Hematopoietic multipotent progenitor cell treated with erythropoietin and hydrocortisone succinate and interleukin-3 and kit ligand, for 8 days (in vitro differentiated cells): ENCODE results near the gene SGK1.
"Not testable (repeated sequence)": the region's sequence is repeated elsewhere in the genome, so short reads cannot be mapped to it uniquely, and the experiment has no call there.

Experiments used
- DNase-seq: peaks from one replicate; pipeline ENCODE4 v3.0.0-alpha.2; 2015

SGK1 gene

DNA sequence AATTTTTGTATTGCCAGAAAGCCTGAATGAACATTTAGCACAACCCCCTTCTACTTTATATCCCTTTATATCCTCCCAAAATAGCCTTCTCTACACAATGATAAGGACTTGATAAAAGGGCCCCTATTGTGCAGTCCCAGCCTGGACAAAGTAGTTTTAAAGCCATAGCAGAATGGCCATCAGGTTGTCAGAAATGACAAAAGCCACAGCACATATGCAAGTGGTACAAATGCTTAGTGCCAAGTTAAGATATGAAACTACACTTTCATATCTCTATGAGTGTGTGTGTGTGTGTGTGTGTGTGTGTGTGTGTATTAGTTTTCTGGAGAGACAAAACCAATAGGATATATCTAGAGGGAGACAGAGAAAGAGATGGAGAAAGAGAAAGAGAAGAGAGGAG lies 132.6 kb downstream of the SGK1 start:
- no peak for DNase-seq

- DNase-seq, result no peak
Measured at GRCh38 chr6:134183844-134184243, 134.1 kb downstream of the SGK1 start.

DNA sequence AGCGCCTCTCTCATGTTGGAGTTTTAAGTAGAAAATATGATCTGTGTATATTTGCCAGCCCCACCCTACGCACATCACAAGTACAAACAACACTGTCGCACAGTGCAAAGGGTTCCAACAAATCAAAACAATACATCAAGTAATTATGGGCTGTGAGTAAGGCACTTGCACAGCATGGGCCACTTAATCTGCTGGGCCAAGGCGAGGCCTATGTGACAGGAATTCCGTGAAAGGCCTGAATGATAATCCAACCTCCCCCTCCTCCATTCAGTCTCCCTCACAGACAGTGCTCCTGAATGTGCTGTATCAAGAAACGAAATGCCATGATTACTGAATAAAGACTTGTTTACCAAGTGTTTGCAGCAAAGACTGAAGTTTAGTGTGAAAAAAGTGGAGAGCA lies 135.4 kb downstream of the SGK1 start:
- no peak for DNase-seq

- DNase-seq, result not testable (repeated sequence)
Measured at GRCh38 chr6:134181726-134182125, 136.2 kb downstream of the SGK1 start.

DNA sequence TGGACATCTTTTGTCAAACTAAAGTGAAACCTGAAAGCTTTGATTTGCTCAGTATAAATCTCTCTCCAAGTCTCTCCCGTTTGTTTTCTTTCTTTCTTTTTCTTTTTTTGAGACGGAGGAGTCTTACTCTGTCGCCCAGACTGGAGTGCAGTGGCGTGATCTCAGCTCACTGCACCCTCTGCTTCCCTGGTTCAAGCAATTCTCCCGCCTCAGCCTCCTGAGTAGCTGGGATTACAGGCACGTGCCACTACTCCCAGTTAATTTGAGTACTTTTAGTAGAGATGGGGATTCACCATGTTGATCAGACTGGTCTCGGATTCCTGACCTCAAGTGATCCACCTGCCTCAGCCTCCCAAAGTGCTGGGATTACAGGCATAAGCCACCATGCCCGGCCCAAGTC lies 136.7 kb downstream of the SGK1 start:
- not testable (repeated sequence) for DNase-seq

DNA sequence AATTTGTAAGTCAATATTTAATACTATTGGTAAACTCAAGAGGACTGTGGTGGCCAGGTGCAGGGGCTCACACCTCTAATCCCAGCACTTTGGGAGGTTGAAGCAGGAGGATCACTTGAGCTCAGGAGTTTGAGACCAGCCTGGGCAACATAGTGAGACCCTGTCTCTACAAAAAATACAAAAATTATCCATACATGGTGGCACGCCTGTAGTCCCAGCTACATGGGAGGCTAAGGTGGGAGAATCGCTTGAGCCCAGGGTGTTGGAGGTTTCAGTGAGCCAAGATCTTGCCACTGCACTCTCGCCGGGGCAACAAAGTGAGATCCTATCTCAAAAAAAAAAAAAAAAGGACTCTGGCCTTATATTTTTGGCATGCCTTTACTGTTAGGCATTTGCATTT lies 137.4 kb downstream of the SGK1 start:
- not testable (repeated sequence) for DNase-seq

DNA sequence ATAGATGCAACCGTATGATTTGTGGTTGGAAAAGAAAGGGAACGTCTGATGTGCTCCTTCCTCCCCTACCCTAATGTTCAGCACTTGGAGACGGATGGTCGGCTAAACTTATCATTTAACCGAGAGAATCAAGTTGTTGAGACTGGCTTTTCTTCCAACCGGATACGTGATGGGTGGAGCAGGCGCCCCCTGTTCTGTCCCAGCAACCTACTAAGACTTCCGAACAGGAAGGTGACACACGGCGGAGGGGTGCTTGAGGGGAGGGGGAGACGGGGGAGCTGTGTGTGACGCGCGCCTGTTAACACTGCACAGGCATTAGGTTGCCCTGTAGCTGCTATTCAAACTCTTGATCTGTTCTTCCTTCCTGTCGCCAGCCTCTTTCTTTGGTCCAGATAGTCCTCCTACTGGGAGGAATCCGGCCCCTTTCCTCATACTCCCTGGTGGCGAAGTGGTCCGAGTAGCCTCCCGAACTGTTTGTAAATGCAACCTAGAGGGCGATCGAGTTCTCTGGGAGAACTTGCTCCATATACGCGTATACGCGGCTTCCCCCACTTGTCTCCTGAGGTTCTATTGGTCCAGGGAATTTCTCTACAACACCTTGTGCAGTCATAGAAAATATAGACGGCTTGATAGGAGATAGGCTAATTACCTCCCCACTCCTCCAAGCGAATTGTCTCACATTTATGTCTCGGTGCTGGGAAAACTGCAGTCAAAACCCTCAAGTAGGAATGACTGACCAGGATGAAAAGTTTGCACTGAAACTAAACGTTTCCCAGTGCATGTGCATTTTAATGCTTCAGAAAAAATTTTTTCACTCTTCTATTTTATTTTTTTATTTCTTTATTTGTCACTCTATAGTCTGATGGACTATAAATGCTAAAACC lies 139.5 kb downstream of the SGK1 start:
- peak; percentile 88 for DNase-seq

DNA sequence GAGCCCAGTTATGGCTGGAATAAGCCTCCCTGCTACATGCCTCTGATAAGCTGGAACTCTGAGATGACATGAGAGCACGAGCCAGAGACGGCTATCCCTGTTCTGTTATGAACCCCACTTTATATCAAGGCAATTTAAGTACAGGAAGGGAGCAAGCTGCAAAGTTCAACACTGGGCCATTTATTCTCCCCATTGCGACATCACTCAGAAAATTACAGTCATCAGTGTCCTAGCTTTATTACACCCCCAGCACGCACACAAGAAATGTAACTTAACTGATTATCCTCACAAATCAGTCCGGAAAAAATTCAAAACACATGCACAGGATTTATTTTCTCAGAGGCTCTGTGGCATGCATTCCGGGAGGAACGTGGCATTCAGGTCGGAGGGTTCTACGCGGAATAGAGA lies 140.2 kb downstream of the SGK1 start:
- no peak for DNase-seq

- no peak for DNase-seq
Measured at GRCh38 chr6:134177236-134177635, 140.7 kb downstream of the SGK1 start.

DNA sequence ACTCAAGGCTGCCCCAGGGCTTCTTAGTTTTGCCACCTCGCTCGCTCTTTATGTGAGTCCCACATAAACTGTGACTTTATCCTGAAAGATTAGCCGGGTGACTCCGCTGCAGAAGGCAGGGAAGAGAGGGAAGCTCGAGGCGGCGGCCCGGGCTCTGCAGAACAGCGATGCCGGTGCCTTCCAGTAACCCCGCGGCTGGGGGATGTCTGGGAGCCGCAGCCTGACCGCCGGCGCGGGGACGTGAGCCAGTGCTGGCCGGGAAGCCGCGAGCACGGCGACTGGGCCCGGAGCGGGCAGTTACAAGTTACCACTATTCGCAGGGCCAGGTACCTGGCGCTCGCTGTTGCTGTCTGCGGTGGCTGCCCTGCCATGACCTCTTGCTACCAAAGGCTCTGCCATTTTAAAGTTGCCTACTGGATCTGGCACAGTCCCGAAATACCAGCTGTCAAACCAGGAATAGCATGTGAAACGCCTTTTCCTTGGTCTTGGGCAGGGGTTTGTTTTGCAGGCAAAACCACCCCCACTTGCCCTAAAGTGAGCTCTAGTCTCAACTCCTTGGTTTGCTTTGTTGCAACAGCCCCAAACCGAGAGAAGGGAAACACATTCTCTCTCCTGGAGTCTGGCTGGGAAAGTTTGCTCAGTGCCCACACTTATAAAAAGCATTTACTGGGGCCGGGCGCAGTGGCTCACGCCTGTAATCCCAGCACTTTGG lies 141.5 kb downstream of the SGK1 start:
- DNase-seq, result no peak

DNA sequence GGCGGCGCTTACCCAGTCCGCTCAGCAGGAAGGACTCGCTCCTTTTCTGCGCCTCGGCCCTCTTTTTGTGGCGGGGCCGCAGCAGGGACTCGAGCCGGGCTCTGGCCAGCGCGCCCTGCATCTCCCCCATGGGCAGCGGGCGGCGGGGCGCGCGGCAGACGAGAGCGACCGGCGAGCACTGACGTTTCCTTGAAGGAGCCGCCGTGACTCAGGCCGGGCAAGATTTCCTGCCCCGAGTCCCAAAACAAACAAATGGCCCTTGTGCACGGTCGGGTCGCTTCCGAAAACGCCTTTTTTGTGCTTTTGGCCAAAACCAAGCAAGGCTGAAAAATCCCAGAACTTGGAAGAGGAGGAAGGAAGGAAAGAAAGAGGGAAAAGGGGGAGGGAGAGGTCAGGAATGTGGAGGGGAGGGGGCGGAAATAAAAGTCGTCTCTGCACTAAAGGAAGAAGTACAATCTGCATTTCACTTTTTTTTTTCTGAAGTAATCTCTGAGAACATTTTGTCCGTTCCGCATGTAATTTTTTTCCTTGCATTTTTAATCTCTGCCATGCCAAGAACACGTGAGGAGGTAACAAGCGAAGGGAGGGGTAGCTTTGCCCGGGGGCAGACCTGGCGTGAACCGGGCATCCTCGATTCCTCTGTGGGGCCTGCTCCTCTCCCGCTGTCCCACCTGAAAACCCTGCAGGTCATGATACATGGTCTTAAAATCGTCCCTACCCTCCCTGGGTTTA lies 142.2 kb downstream of the SGK1 start:
- peak; percentile 48 for DNase-seq

DNA sequence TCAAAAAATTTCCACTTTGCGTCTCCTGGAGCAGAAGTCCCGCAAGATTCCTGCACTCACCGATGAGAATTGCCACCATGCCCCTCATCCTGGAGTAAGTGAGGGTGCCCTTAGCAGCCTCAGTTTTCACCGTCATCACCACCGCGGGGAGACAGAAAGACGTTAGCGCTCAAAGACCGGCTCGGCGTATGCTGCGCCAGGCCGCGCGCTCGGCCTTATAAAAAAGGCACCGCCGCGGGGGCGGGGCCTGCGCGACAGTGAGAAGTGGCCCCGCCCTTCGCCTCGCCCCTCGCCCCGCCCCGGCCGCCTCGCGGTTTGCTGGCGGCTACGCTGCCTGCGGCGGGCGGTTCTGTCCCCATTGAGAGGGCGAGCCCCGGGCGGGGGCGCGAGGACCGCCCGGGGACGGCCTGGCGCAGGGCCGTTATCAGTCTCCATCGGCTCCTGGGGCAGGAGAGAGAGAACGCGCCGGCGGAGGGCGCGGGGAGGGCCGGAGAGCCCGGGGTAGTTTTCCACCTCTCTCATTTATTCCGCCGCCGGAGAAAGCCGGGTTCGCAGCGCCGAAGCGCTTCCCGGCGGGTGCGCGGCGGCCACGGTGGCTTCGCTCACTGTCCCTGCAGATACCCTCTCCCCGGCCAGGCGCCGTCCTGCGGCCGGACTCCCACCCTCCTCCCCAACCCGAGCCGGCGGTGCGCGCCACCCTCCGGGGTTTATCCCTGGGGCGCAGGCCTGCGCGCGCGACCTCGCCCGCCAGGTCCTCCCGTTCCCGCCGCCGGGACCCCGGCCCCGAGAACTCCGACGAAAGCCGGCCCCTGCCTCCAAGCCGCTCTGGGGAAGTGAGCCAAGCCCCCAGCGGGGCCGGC lies 143.0 kb downstream of the SGK1 start:
- DNase-seq, result peak; percentile 91

DNA sequence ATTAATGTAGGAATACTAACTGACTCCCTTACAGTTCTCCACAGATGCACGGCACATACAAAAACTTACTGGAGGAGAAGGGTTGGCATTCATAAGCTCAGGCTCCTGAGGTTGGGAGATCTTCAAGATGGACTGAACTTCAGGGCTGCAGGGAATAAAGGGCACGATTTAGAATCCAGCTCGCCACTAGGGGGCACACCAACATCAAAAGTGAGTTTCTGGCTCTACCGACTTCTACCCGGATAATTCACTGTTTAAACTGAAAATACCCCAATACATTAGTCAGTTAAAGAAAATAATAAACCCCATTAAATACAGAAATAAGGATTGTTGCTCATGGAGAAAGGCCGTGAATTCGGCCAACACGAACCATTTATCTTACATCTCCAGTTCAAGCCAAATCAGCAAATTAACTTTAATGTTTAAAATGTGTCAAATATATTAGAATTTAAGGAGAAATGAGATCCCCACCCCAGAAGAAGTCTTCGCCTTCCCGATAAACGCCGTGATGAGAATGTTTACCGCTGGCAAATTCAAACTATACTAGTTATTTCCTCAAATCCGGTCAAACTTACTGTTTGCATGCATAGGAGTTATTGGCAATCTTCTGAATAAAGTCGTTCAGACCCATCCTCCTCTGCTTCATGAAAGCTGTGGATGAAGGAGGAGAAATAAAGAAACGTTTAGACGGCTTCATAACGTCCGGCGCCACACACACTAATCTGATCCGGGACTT lies 143.8 kb downstream of the SGK1 start:
- DNase-seq, result peak; percentile 90

DNA sequence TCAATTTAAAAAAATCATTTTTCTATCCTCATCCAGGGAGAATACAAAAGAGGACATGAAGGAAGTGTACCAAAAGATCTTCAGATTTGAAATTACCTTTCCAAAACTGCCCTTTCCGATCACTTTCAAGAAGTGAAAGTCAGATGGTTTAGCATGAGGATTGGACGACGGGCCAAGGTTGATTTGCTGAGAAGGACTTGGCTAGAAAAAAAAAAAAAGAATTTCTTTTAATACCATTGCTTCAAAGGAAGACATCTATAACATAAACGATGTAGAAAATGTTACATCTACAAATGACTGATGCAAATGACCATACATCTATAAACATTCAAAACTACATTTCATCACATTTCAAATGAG lies 144.6 kb downstream of the SGK1 start:
- DNase-seq, result no peak

- DNase-seq, result no peak
Measured at GRCh38 chr6:134172706-134173365, 145.1 kb downstream of the SGK1 start.

- DNase-seq, result no peak
Measured at GRCh38 chr6:134172020-134172705, 145.7 kb downstream of the SGK1 start.

- DNase-seq, result no peak
Measured at GRCh38 chr6:134171517-134171916, 146.4 kb downstream of the SGK1 start.

DNA sequence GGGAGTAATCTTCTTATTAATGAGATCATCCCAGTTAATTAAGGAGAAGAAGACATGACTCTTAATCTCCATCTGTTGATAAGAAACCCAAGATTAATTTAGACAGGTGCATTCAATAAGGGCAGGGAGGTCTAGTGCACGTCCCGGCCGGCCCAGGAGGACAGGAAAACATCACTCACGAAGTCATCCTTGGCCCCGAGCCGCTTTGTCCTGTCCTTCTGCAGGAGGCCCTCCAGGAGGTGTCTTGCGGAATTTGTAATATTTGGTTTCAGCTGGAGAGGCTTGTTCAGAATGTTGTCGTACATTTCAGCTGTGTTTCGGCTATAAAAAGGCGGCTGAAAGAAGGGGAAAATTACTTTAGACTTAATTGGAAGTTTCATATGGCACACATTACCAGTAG lies 147.1 kb downstream of the SGK1 start:
- DNase-seq, result no peak

GRCh38 chr6:134169871-134170486 lies 147.9 kb downstream of the SGK1 start:
- no peak for DNase-seq

- no peak for DNase-seq
Measured at GRCh38 chr6:134168590-134169208, 149.2 kb downstream of the SGK1 start.
